Large intestine (tissue), 3 donors: ENCODE measurements around the gene SCNN1B. TPM values are rescaled to one million over a fixed set of nuclear protein-coding genes. Genes with fewer than 3 reads are reported as not detected.

ENCODE experiments used
- DNase-seq, 2 donors: peaks; one replicate each; pipeline versions ENCODE4 v3.0.0 to v3.0.0-alpha.2; 2013
- H3K27ac ChIP-seq: one replicate; pipeline ENCODE4 v1.5.1; 2013; ENCODE audit warnings: low read length
- H3K27me3 ChIP-seq: 2 replicates; pipeline ENCODE4 v1.6.1; 2013; ENCODE audit warnings: low read length; ENCODE audit not compliant: control insufficient read depth, insufficient read depth
- H3K36me3 ChIP-seq: 2 replicates; pipeline ENCODE4 v1.6.1; 2013; ENCODE audit warnings: low read length; ENCODE audit not compliant: control insufficient read depth, insufficient read depth
- H3K4me1 ChIP-seq: one replicate; pipeline ENCODE4 v1.6.1; 2013; ENCODE audit warnings: low read length; ENCODE audit not compliant: control insufficient read depth, insufficient read depth
- H3K4me3 ChIP-seq: one replicate; pipeline ENCODE4 v1.5.1; 2013; ENCODE audit warnings: low read length
- H3K9me3 ChIP-seq: one replicate; pipeline ENCODE4 v1.6.1; 2013; ENCODE audit warnings: mild to moderate bottlenecking, low read depth, low read length, moderate library complexity; ENCODE audit not compliant: control insufficient read depth
- WGBS: methylation state at CpG from one replicate; pipeline ENCODE4 v1.1.5; 2013; ENCODE audit warnings: low lambda C conversion rate; ENCODE audit not compliant: insufficient coverage; 5-methylcytosine and 5-hydroxymethylcytosine counted together
- polyA plus RNA-seq: library from polyadenylated mRNA; unstranded; fragments of 120-200 nt; gene quantifications from one replicate; pipeline ENCODE4 v1.2.1, GENCODE V29; 2013

SCNN1B gene
- polyA plus RNA-seq, 1 donor: 0.13 TPM

- Histone ChIP-seq H3K4me1 (no peaks in the 10 kb centered on the region), H3K4me3 (no peak overlapping the region), H3K27ac (no peak overlapping the region), H3K36me3 (no peaks in the 10 kb centered on the region), H3K27me3 (peaks cover 35% of the 10 kb centered on the region), H3K9me3 (no peaks in the 10 kb centered on the region)
- WGBS: no CpG with 5 or more reads among the region's 2 CpGs
- DNase-seq: no peak
Measured at GRCh38 chr16:23304620-23305019, 2.5 kb downstream of the SCNN1B start.

- H3K27me3 ChIP-seq: peaks cover 25% of the 10 kb centered on the region
- DNase-seq: no peak
- H3K27ac ChIP-seq: no peak overlapping the region
- H3K4me3 ChIP-seq: no peak overlapping the region
- no peaks in the 10 kb centered on the region for H3K36me3 ChIP-seq
- H3K9me3 ChIP-seq: no peaks in the 10 kb centered on the region
- 80% methylated on average over 1 of the region's 7 CpGs for WGBS
- H3K4me1 ChIP-seq: no peaks in the 10 kb centered on the region
Measured at GRCh38 chr16:23306199-23307100, 4.3 kb downstream of the SCNN1B start.

- Histone ChIP-seq H3K4me3 (no peak overlapping the region), H3K36me3 (no peaks in the 10 kb centered on the region), H3K4me1 (no peaks in the 10 kb centered on the region), H3K9me3 (no peaks in the 10 kb centered on the region), H3K27me3 (no peaks in the 10 kb centered on the region), H3K27ac (no peak overlapping the region)
- no peak for DNase-seq
Measured at GRCh38 chr16:23310217-23310616, 8.1 kb downstream of the SCNN1B start.

GRCh38 chr16:23310744-23311143, 8.6 kb downstream of the SCNN1B start:
- H3K36me3 ChIP-seq: no peaks in the 10 kb centered on the region
- no CpG with 5 or more reads among the region's 5 CpGs for WGBS
- H3K27ac ChIP-seq: no peak overlapping the region
- H3K27me3 ChIP-seq: no peaks in the 10 kb centered on the region
- H3K9me3 ChIP-seq: no peaks in the 10 kb centered on the region
- H3K4me3 ChIP-seq: no peak overlapping the region
- no peaks in the 10 kb centered on the region for H3K4me1 ChIP-seq
- no peak for DNase-seq

- DNase-seq: no peak
- 100% methylated on average over 1 of the region's 2 CpGs for WGBS
- no peaks in the 10 kb centered on the region for H3K9me3 ChIP-seq
Measured at GRCh38 chr16:23316232-23316631, 14.1 kb downstream of the SCNN1B start.

GRCh38 chr16:23316634-23317265, 14.6 kb downstream of the SCNN1B start:
- H3K27me3 ChIP-seq: no peaks in the 10 kb centered on the region
- no peak overlapping the region for H3K27ac ChIP-seq

More at GRCh38 chr16:23316232-23316631, 14.1 kb downstream of the SCNN1B start:
- H3K27me3 ChIP-seq: no peaks in the 10 kb centered on the region
- H3K4me1 ChIP-seq: no peaks in the 10 kb centered on the region
- H3K4me3 ChIP-seq: no peak overlapping the region
- H3K27ac ChIP-seq: no peak overlapping the region
- H3K36me3 ChIP-seq: no peaks in the 10 kb centered on the region

GRCh38 chr16:23317266-23317661, 15.2 kb downstream of the SCNN1B start:
- no peaks in the 10 kb centered on the region for H3K36me3 ChIP-seq
- peak in 1 of 2 donors; percentile 7 for DNase-seq
- WGBS: no CpG with 5 or more reads among the region's 8 CpGs
- H3K4me3 ChIP-seq: no peak overlapping the region
- H3K9me3 ChIP-seq: no peaks in the 10 kb centered on the region
- H3K27me3 ChIP-seq: no peaks in the 10 kb centered on the region
- no peaks in the 10 kb centered on the region for H3K4me1 ChIP-seq
- no peak overlapping the region for H3K27ac ChIP-seq

More at GRCh38 chr16:23316634-23317265, 14.6 kb downstream of the SCNN1B start:
- H3K9me3 ChIP-seq: no peaks in the 10 kb centered on the region
- H3K36me3 ChIP-seq: no peaks in the 10 kb centered on the region
- no CpG with 5 or more reads among the region's 2 CpGs for WGBS
- H3K4me1 ChIP-seq: no peaks in the 10 kb centered on the region
- no peak overlapping the region for H3K4me3 ChIP-seq
- DNase-seq: no peak

- no peaks in the 10 kb centered on the region for H3K4me1 ChIP-seq
- WGBS: no CpG with 5 or more reads among the region's 2 CpGs
- no peaks in the 10 kb centered on the region for H3K9me3 ChIP-seq
- no peaks in the 10 kb centered on the region for H3K36me3 ChIP-seq
- no peak for DNase-seq
- no peaks in the 10 kb centered on the region for H3K27me3 ChIP-seq
- no peak overlapping the region for H3K27ac ChIP-seq
- H3K4me3 ChIP-seq: no peak overlapping the region
Measured at GRCh38 chr16:23317751-23318150, 15.6 kb downstream of the SCNN1B start.

- H3K9me3 ChIP-seq: no peaks in the 10 kb centered on the region
- H3K27ac ChIP-seq: no peak overlapping the region
- H3K36me3 ChIP-seq: no peaks in the 10 kb centered on the region
- no peak for DNase-seq
- H3K27me3 ChIP-seq: no peaks in the 10 kb centered on the region
- no peaks in the 10 kb centered on the region for H3K4me1 ChIP-seq
- WGBS: no CpG with 5 or more reads among the region's 2 CpGs
- H3K4me3 ChIP-seq: no peak overlapping the region
Measured at GRCh38 chr16:23318639-23319038, 16.5 kb downstream of the SCNN1B start.

GRCh38 chr16:23319861-23320615, 17.9 kb downstream of the SCNN1B start:
- no peaks in the 10 kb centered on the region for H3K9me3 ChIP-seq
- no peaks in the 10 kb centered on the region for H3K4me1 ChIP-seq
- H3K36me3 ChIP-seq: no peaks in the 10 kb centered on the region
- no CpG with 5 or more reads among the region's 15 CpGs for WGBS
- H3K27me3 ChIP-seq: no peaks in the 10 kb centered on the region
- no peak for DNase-seq
- no peak overlapping the region for H3K4me3 ChIP-seq
- no peak overlapping the region for H3K27ac ChIP-seq
